Endothelial cell of umbilical vein (primary cell): ENCODE measurements around the gene KCTD17. TPM values are rescaled to one million over a fixed set of nuclear protein-coding genes. Genes with fewer than 3 reads are reported as not detected.

Experiments used
- BruUV-seq: library from RNA; stranded (reverse); fragments of 400-500 nt; replicated peaks from 2 replicates; lab custom pipeline; 2021; lab: Mats Ljungman, UMichigan
- CTCF ChIA-PET: fragments of 300-600, 350-600 bp; sonication (Branson Sonifier 250); formaldehyde crosslinking; loops from one replicate; lab custom pipeline; 2021; ENCODE audit warnings: antibody characterized with exemption, inconsistent platforms; lab: Charles Lee
- POLR2A ChIA-PET: fragments of 300-600, 350-600 bp; sonication (Branson Sonifier 250); formaldehyde crosslinking; loops from one replicate; lab custom pipeline; 2021; ENCODE audit warnings: antibody characterized with exemption, inconsistent platforms; lab: Charles Lee
- DNase-seq: peaks from one replicate; pipeline ENCODE4 v3.0.0-alpha.2; 2011; ENCODE audit warnings: low read depth, low spot score
- FAIRE-seq: peaks from 2 replicates; lab custom pipeline; 2011; peaks lifted over from hg19 to GRCh38; lab: Jason Lieb, UNC
- H2AFZ ChIP-seq: 2 replicates; pipeline ENCODE4 v1.6.0; 2012; ENCODE audit warnings: low read depth, low read length, control low read depth, inconsistent platforms
- H3K27ac ChIP-seq: 2 replicates; pipeline ENCODE4 v1.5.1; 2011; ENCODE audit warnings: low read depth, mild to moderate bottlenecking, control low read depth, low read length, moderate library complexity; ENCODE audit not compliant: insufficient read depth
- H3K27me3 ChIP-seq, 2 experiments: 2 replicates each; pipeline versions ENCODE4 v1.6.0 to v1.6.1; 2011; ENCODE audit warnings: low read length in 2 of 2, mixed read lengths in 1 of 2; ENCODE audit not compliant: control insufficient read depth in 2 of 2, insufficient read depth in 2 of 2
- H3K36me3 ChIP-seq, 2 experiments: 2 replicates in 1 of 2; 3 replicates in 1 of 2; pipeline ENCODE4 v1.5.1; 2011; ENCODE audit warnings: low read length in 2 of 2, mild to moderate bottlenecking in 1 of 2, moderate library complexity in 1 of 2; ENCODE audit not compliant: control insufficient read depth in 2 of 2, insufficient read depth in 2 of 2; ENCODE audit errors: extremely low read depth in 1 of 2
- H3K4me1 ChIP-seq: 3 replicates; pipeline ENCODE4 v1.5.1; 2011; ENCODE audit warnings: mild to moderate bottlenecking, low read length; ENCODE audit not compliant: control insufficient read depth, insufficient read depth; ENCODE audit errors: extremely low read depth
- H3K4me2 ChIP-seq: 2 replicates; pipeline ENCODE4 v1.6.1; 2011; ENCODE audit warnings: low read length, control low read depth, mixed read lengths; ENCODE audit not compliant: insufficient read depth
- H3K4me3 ChIP-seq, 3 experiments: fragments of 200-600 bp in 1 of 3; sonication (generic), shearing (Covaris generic) in 1 of 3; replicated peaks in 1 of 3; 2 replicates each; pipeline ENCODE4 v1.5.1; 2011 to 2016; ENCODE audit warnings: control low read depth in 3 of 3, low read length in 3 of 3, mild to moderate bottlenecking in 2 of 3, inconsistent platforms in 1 of 3, low read depth in 1 of 3, moderate library complexity in 1 of 3; ENCODE audit not compliant: insufficient read depth in 1 of 3
- H3K79me2 ChIP-seq: 2 replicates; pipeline ENCODE4 v1.6.0; 2012; ENCODE audit warnings: low read length, inconsistent platforms; ENCODE audit not compliant: control insufficient read depth, insufficient read depth
- H3K9ac ChIP-seq: replicated peaks from 2 replicates; pipeline ENCODE3; 2011; ENCODE audit warnings: low read length, control low read depth; ENCODE audit not compliant: insufficient read depth; ENCODE audit errors: extremely low read depth
- H3K9me1 ChIP-seq: replicated peaks from 3 replicates; pipeline ENCODE4 v1.6.0; 2011; ENCODE audit warnings: mild to moderate bottlenecking, low read length; ENCODE audit not compliant: control insufficient read depth, insufficient read depth; ENCODE audit errors: extremely low read depth
- H3K9me3 ChIP-seq: replicated peaks from 2 replicates; pipeline ENCODE4 v1.5.1; 2012; ENCODE audit warnings: low read length, inconsistent platforms; ENCODE audit not compliant: control insufficient read depth, insufficient read depth
- H4K20me1 ChIP-seq: replicated peaks from 2 replicates; pipeline ENCODE3; 2011; ENCODE audit warnings: mild to moderate bottlenecking, low read length; ENCODE audit not compliant: control insufficient read depth, insufficient read depth; ENCODE audit errors: extremely low read depth
- EZH2 ChIP-seq: IDR thresholded peaks from 2 replicates; pipeline ENCODE4 v1.6.1; 2012; ENCODE audit warnings: borderline replicate concordance, low read depth, mild to moderate bottlenecking, moderate library complexity, low read length, inconsistent platforms; ENCODE audit not compliant: severe bottlenecking
- FOS ChIP-seq: IDR thresholded peaks from 2 replicates; pipeline ENCODE4 v1.6.1; 2011; ENCODE audit warnings: mild to moderate bottlenecking, low read length, moderate library complexity, borderline replicate concordance; ENCODE audit not compliant: insufficient read depth
- GATA2 ChIP-seq: IDR thresholded peaks from 2 replicates; pipeline ENCODE4 v1.7.0; 2011; ENCODE audit warnings: low read depth, mild to moderate bottlenecking, moderate library complexity, mixed read lengths, low read length; ENCODE audit not compliant: insufficient read length, insufficient read depth
- JUN ChIP-seq: IDR thresholded peaks from 2 replicates; pipeline ENCODE4 v1.6.1; 2011; ENCODE audit warnings: borderline replicate concordance, low read depth; ENCODE audit not compliant: insufficient read length, insufficient read depth
- MAX ChIP-seq: IDR thresholded peaks from 2 replicates; pipeline ENCODE4 v1.6.1; 2011; ENCODE audit not compliant: insufficient read depth, insufficient read length
- MYC ChIP-seq: IDR thresholded peaks from one replicate; pipeline ENCODE4 v1.6.1; 2011; ENCODE audit warnings: mild to moderate bottlenecking, low read depth, low read length
- POLR2A ChIP-seq: IDR thresholded peaks from 2 replicates; pipeline ENCODE4 v1.6.1; 2012; ENCODE audit warnings: low read depth, mild to moderate bottlenecking, control low read depth, low read length
- POLR2AphosphoS5 ChIP-seq: IDR thresholded peaks from 2 replicates; pipeline ENCODE4 v1.6.1; 2012; ENCODE audit warnings: low read depth, mild to moderate bottlenecking, control low read depth, low read length, moderate library complexity; ENCODE audit not compliant: insufficient read depth
- dilution Hi-C: fragments of 300-500 bp; cut with MboI; formaldehyde crosslinking; loops from one replicate; pipeline ENCODE4 v1.15.0; 2019; ENCODE audit warnings: low sequenced_read_pairs; ENCODE audit not compliant: extremely low pct_ligation_motif_present
- intact Hi-C: fragments of 100-400 bp; cut with micrococcal nuclease; formaldehyde crosslinking; loops from one replicate; pipeline ENCODE4 v1.10.0; 2022
- polyA plus RNA-seq, 4 experiments: library from polyadenylated mRNA; depleted of rRNA in 3 of 4; stranded (reverse) in 3 of 4; unstranded in 1 of 4; fragments of >200 nt; gene quantifications; 2 replicates each; pipeline versions ENCODE4 v1.2.1 to v1.2.3, GENCODE V29; 2011 to 2012; ENCODE audit warnings: missing spikeins in 1 of 4
- total RNA-seq: library from RNA; stranded (reverse); gene quantifications from 2 replicates; pipeline ENCODE4 v1.2.3, GENCODE V29; 2021
- TF ChIP-seq, protein P1 (sequence below), 2 donors: IDR thresholded peaks; 1 replicate in 1 of 2; 2 replicates in 1 of 2; pipeline ENCODE4 v1.5.1; 2011; ENCODE audit warnings: low read length in 2 of 2, mild to moderate bottlenecking in 2 of 2, moderate library complexity in 2 of 2, control low read depth in 1 of 2, inconsistent platforms in 1 of 2, low read depth in 1 of 2; ENCODE audit not compliant: insufficient read depth in 1 of 2; ENCODE audit errors: extremely low read depth in 1 of 2

Gene KCTD17
- total and polyA plus RNA-seq, 2 donors (not counting 3 experiments of a cell fraction or from before 2014, with no cell fraction given), result 59.2 to 73.0 TPM

GRCh38 chr22:37014835-37015586 lies 36.5 kb upstream of the KCTD17 start:
- no TSS peak for BruUV-seq
- no peak overlapping the region for H3K27ac ChIP-seq
- no peaks in the 10 kb centered on the region for H3K9me3 ChIP-seq
- H3K9ac ChIP-seq, result no peak overlapping the region
- intact Hi-C loops, result no loop called here
- dilution Hi-C loops, result no loop called here
- no peak for FAIRE-seq
- no peak for DNase-seq
- no peaks in the 10 kb centered on the region for H3K27me3 ChIP-seq
- TF ChIP-seq MAX (no peak), EZH2 (no peak), FOS (no peak), POLR2AphosphoS5 (no peak), MYC (no peak), POLR2A (no peak), GATA2 (no peak), JUN (no peak)
- TF ChIP-seq, protein P1, sequence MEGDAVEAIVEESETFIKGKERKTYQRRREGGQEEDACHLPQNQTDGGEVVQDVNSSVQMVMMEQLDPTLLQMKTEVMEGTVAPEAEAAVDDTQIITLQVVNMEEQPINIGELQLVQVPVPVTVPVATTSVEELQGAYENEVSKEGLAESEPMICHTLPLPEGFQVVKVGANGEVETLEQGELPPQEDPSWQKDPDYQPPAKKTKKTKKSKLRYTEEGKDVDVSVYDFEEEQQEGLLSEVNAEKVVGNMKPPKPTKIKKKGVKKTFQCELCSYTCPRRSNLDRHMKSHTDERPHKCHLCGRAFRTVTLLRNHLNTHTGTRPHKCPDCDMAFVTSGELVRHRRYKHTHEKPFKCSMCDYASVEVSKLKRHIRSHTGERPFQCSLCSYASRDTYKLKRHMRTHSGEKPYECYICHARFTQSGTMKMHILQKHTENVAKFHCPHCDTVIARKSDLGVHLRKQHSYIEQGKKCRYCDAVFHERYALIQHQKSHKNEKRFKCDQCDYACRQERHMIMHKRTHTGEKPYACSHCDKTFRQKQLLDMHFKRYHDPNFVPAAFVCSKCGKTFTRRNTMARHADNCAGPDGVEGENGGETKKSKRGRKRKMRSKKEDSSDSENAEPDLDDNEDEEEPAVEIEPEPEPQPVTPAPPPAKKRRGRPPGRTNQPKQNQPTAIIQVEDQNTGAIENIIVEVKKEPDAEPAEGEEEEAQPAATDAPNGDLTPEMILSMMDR (IDR thresholded peaks at IDR 0.05; ENCODE audit: extremely low read depth in 1 of 2, insufficient read depth in 1 of 2, low read depth in 1 of 2, low read length in 2 of 2), result no peak
- H2AFZ ChIP-seq, result no peak overlapping the region
- ChIA-PET POLR2A (no interaction called here), CTCF (interaction anchor here (0.8 kb wide), 1 partner anchor 141 kb away, joined by 3 read pairs; no protein-coding TSS in a partner anchor)
- no peak overlapping the region for H3K4me2 ChIP-seq
- peaks cover 12% of the 10 kb centered on the region for H3K79me2 ChIP-seq
- H3K4me1 ChIP-seq, result peaks cover 9% of the 10 kb centered on the region
- no peaks in the 10 kb centered on the region for H4K20me1 ChIP-seq
- peaks cover 2 to 6% of the 10 kb centered on the region in 2 experiments for H3K36me3 ChIP-seq
- no peak overlapping the region for H3K4me3 ChIP-seq
- no peaks in the 10 kb centered on the region for H3K9me1 ChIP-seq
